GM04504 (cell line): ENCODE results near the gene BCR.

Experiments used
- DNase-seq: peaks from one replicate; pipeline ENCODE4 v3.0.0-alpha.2; 2012; ENCODE audit warnings: low read depth

The BCR gene

GRCh38 chr22:23151827-23152226 lies 28.5 kb upstream of the BCR start:
- DNase-seq = no peak

DNA sequence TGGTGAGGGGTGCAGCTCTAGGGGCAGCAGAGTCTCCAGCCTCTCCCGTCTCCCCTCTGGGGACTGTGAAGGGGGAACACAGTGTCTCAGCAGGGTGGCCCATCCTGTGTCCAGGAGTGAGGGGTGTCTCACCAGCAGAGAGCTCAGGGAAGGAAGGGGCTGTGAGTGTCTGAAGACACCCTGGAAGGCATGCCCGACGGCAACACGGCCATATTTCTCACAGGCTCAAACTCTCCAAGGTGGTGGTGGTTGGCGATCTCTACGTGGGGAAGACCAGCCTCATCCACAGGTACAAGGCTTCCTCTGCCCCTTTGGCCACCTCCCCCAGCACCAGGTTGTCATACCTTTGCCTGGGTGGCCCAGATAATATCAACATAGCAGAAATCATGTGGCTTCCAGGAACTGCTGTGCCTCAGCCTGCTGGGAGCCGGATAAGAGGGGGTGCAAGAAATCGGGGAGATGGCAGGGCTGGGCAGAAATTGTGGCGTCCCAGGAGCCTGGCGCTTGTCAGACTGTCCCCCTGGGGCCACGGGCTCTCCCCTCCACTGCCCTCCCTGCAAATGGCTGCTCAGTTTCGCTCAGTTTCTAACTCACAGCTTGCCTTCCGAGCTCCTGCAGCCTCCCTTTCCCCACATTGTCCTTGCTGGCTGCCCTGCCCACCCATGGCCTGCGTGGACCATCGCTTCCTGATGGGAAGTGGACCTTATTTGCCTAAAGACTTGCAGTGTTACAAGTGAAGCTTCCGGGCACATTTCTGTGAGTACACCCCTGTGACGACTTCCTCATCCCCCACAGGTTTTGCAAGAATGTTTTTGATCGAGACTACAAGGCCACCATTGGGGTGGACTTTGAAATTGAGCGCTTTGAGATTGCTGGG lies 27.8 kb upstream of the BCR start:
- no peak for DNase-seq

DNA sequence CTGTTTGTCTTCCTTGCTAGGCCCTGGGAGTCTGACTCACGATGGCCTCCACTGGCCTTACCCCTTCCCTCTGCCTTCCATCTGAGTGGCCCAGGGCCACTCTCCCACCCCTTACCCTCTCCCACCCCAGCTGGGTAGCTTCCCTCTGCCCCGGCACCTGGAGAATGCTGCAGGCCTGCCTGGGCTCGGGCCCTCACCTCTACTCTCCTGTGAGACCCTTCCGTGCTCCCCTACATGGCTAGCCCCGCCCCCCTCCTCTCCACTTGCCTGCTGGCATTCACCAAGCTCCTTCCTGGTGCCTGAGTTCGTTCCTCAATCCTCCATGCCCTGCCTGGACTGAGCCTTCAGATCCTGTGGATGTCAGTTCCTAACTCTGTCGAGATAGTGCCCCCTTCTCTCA lies 26.3 kb upstream of the BCR start:
- DNase-seq = no peak

DNA sequence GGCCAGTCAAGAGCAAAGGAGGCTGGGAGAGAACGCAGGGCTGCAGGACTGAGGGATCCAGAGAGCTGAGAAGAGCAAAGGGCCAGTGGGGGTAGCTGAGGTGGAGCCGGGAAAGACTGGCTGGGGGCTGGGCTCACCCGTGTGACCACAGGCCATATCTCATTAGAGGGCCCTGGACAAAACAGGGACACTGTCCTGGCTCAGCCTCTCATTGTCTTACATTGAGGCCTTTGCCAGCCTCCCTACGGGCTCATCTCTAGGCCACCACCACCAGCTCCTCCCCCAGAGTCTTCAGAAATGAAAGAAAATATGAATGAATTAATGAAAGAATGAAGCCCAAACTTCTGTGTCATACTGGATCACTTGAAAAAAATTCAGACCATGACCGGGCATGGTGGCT lies 25.8 kb upstream of the BCR start:
- DNase-seq = no peak

- DNase-seq = no peak
Observed at GRCh38 chr22:23155143-23155542, 25.2 kb upstream of the BCR start.

GRCh38 chr22:23155831-23156230 lies 24.5 kb upstream of the BCR start:
- no peak for DNase-seq

DNA sequence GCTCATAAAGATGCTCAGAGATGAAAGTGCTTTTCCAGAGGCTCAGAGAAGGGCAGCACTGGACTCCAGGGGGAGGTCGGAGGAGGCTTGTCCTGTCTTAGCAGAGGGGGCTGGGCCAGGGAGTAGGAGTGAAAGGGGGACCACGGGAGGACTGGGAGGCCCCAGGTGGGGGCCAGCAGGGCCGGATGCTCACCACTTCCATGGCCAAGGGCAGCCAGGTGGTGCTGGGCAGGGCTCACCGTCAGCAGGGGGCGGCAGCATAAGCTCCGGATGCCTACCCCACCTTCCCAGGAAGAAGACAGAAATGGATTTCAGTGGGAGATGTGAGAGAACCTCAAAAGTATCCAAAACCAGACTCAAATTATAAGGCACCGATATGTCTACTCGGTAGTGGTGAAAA lies 24.0 kb upstream of the BCR start:
- DNase-seq = no peak

GRCh38 chr22:23157560-23158515 lies 22.5 kb upstream of the BCR start:
- DNase-seq = no peak

DNA sequence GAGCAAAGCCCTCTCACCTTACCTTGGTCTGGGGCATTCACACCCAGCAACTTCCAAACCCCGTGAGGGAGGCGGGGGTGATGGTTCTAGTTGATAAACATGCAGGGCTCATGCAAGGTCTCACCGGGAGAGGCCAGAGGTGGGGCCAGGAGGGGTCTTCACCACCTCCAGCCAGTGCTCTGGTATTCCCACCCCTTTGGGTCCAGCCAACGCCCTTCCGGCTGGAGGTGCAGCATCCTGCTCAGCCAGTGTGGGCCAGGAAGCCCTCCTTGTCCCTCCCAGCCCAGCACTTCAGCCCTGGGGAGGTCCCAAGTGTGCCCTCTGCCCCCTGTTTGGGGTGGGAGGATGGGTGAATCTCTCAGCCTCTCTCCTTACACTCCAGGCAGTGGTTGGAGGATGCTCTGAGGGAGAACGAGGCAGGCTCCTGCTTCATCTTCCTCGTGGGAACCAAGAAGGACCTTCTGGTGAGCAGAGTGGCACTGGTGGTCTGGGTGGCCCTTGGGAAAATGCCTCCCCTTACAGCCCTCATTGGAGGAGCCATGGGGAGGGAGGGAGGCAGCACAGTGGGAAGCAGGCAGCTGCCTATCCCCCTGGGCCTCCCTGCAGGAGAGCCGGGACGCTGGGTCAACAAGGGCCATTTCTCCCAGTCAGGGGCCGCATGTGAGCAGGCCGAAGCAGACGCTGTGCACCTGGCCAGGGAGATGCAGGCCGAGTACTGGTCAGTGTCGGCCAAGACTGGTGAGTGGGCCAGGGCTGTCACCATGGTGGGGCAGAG lies 21.6 kb upstream of the BCR start:
- DNase-seq = no peak

DNA sequence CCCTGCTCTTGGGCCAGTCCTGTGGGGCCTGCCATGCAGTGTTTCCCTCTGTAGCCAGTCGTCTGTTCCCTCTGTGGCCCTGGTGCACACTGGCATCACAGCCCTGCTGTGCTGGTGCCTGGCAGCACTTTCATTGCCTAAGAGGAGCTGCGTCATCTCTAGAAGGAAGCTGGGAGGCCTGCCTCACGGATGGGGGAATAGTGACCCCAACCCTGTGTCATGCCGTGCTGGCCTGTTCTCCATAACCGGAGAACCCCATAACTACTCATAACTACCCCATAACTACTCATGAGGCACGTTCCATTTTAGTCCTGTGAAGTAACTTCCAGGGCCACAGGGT lies 21.0 kb upstream of the BCR start:
- no peak for DNase-seq

- no peak for DNase-seq
Observed at GRCh38 chr22:23161029-23161428, 19.3 kb upstream of the BCR start.

GRCh38 chr22:23161574-23161973 lies 18.7 kb upstream of the BCR start:
- DNase-seq = no peak

DNA sequence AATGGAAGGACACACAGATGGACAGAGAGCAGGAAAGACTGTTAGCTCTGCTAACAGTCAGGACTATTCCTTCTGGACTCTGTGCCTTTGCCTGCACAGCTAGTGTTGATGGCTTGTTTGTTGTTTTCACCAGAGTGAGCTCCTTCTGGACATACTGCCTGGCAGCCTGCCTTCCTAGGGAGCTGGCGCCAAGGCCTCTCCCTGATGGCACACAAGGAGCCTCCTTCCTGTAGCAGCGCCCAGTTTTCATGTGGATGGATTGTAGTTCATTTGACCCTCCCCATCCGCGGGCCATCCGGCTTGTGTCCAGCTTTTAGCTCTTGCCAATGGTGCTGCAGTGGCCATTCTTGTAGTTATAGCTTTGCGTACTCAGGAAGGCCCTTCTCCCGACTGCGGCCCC lies 16.6 kb upstream of the BCR start:
- DNase-seq = peak; percentile 32

DNA sequence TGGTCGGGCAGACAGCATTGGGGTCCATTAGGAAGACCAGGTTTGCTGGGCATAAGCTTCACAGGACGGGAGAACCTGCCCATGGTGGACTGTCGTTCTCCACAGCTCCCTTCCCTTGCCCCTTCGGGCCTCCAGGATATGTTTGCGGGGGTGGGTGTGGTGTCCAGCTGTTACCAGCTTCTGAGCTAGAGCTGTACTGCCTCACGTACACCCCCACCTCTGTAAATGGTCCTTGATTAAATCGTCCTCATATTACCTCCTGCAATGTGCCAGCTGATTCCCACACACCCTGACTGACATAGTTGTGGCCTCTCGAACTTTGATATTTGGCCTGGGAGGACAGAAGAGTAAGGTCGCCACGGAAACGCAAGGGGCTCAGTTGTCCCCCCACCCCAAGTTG lies 16.2 kb upstream of the BCR start:
- DNase-seq = no peak

DNA sequence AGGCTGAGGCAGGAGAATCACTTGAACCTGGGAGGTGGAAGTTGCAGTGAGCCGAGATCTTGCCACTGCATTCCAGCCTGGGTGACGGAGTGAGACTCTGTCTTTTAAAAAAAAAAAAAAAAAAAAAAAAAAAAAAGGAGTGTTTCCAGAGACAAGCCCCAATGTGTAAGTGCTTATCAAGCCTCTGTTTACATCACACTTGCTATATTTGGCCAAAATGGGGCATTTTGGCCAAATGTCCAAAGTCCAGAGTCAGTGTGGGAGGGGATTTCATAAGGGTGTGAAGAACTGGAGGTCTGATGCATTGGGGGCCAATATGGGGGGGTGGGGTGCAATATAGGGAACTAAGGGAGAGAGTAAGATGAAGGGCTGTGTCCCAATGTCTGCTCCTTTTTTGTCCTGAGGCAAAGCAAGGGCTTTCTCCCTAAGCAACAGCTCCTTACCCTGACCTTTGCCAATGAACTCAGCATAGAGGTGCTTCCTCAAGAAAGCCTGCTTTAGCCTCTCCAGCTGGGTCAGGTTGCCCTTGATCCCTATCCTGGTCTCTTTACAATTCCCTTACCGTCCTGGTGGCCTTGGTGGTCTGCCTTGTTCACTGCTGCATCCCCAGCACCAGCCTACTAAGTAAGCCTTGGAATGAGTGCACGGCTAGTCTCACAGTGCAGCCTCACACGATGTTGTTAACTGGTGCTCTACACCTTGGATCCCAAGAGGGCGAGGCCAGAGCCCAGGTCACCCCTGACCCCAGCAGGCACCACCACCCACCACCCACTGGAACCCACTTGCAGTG lies 14.1 kb upstream of the BCR start:
- DNase-seq = no peak

- DNase-seq = no peak
Observed at GRCh38 chr22:23166841-23167616, 13.3 kb upstream of the BCR start.

DNA sequence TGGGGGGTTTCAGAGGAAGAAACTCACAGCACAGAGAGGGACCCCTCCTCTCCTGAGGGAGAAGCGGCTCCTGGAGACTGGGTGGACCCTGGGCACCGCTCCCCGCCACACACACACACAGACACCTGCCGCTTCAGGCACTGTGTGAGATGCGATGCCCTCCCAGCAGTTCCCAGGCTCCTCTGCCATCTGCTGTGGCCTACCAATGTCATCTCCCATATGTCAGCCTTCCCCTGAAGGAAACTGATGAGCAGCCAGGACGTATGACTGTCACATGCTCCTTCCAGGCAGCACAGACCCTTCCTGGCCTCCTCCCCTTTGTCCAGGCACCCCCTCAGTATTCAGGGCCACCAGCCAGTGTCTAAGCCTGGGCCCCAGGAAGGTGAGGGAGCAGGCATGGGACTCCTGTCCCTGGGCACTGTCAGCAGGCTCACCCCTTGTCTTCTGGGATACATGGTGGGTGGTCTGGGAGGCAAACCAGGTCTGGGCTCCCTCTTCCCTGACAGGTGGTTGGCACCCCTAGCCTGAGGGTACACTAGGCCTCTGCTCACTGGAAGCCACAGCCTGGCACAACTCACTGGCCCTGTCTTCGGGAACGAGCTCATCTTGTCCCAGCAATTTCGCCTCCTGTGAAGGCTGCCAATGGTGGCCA lies 11.8 kb upstream of the BCR start:
- no peak for DNase-seq

GRCh38 chr22:23169043-23169406 lies 11.3 kb upstream of the BCR start:
- DNase-seq = no peak

DNA sequence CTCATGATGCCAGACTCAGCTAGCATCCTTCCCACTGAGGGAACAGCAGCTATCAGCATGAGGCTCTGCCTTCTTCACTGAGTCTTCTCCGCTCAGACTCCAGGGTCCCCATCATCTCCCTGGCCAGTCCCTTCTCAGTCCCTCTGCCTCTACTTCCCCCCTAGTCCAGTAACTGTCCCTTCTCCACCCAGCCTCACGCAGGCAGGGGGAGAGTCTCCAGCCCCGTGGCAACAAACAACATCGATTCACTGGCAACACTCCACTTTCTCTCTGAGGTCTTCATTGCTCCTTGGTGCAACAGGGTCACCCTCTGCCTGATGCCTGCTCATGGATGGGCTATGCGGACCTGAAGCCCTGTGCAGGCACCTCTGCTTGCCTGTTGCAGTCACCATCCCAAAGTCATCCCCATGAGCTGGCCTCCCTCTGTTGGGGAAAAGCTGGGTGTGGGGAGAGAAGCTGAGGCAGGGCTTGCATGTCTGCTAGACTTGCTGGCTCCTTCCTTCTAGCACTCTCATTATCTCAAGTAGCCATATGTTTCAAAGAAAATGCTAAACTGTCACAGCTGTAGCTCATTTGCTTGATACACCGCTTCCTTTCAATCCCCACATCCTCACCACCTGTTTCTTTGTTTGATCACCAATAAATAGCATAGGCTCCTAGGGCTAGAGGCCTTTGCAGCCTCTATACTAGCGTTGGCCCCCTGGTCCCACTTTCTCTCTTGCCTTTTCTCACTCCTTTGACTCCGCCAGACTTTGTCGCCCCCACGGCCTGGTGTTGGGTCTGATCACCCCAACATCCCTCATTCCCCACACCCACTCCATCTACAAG lies 4.3 kb upstream of the BCR start:
- no peak for DNase-seq

GRCh38 chr22:23176645-23177027 lies 3.7 kb upstream of the BCR start:
- DNase-seq = no peak
